HEK293 (cell line): Measurements from ENCODE around the gene LCNL1.

Experiments
- CTCF ChIA-PET: fragments of 350-600 bp; formaldehyde crosslinking; extraction: SDS; loops from one replicate; lab custom pipeline; 2021; ENCODE audit warnings: antibody characterized with exemption; lab: Yijun Ruan, JAX
- POLR2A ChIA-PET: fragments of 300-600 bp; formaldehyde crosslinking; extraction: SDS; loops from one replicate; lab custom pipeline; 2020; ENCODE audit warnings: antibody characterized with exemption, inconsistent platforms; lab: Yijun Ruan, JAX
- H3K27ac ChIP-seq: fragments of 200-500 bp; sonication (Bioruptor generic); 2 replicates; pipeline ENCODE4 v1.5.1; 2014; ENCODE audit warnings: low read depth, low read length, control low read depth, inconsistent platforms; ENCODE audit errors: extremely low read depth
- H3K36me3 ChIP-seq, 2 experiments: fragments of 200-500 bp in 1 of 2; sonication (Bioruptor generic) in 1 of 2; 1 replicate in 1 of 2; 2 replicates in 1 of 2; pipeline ENCODE4 v1.5.1; 2014 to 2017; ENCODE audit warnings: inconsistent platforms in 2 of 2, low read length in 2 of 2; ENCODE audit not compliant: control insufficient read depth in 2 of 2, insufficient read depth in 1 of 2
- H3K4me1 ChIP-seq: fragments of 200-500 bp; sonication (Bioruptor generic); 2 replicates; pipeline ENCODE4 v1.5.1; 2014; ENCODE audit warnings: mild to moderate bottlenecking, low read length, inconsistent platforms; ENCODE audit not compliant: control insufficient read depth, insufficient read depth
- H3K4me3 ChIP-seq: 2 replicates; pipeline ENCODE4 v1.5.1; 2011; ENCODE audit warnings: low read depth, mild to moderate bottlenecking, control low read depth, low read length, moderate library complexity
- H3K9me3 ChIP-seq: fragments of 200-500 bp; sonication (Bioruptor generic); 2 replicates; pipeline ENCODE4 v1.5.1; 2014; ENCODE audit warnings: low read depth, low read length, inconsistent platforms; ENCODE audit not compliant: control insufficient read depth, insufficient read depth
- BCL11B ChIP-seq: fragments of 450-650 bp; formaldehyde crosslinking; IDR thresholded peaks from 2 replicates; pipeline ENCODE4 v1.5.1; 2016; ENCODE audit warnings: low read depth, missing biosample characterization, missing genetic modification characterization
- MEIS1 ChIP-seq: sonication (generic); formaldehyde crosslinking; IDR thresholded peaks from 2 replicates; pipeline ENCODE4 v1.8.1; 2022; ENCODE audit warnings: missing genetic modification reagents, mild to moderate bottlenecking, borderline replicate concordance
- MZF1 ChIP-seq: fragments of 450-650 bp; formaldehyde crosslinking; IDR thresholded peaks from 2 replicates; pipeline ENCODE4 v1.5.1; 2017; ENCODE audit warnings: missing biosample characterization, missing genetic modification characterization, borderline replicate concordance
- SALL2 ChIP-seq: fragments of 450-650 bp; formaldehyde crosslinking; IDR thresholded peaks from 2 replicates; pipeline ENCODE4 v1.5.0; 2017; ENCODE audit warnings: missing biosample characterization, mild to moderate bottlenecking, missing genetic modification characterization, borderline replicate concordance
- SETDB1 ChIP-seq: IDR thresholded peaks from one replicate; pipeline ENCODE4 v1.6.1; 2017; ENCODE audit warnings: mild to moderate bottlenecking, low read length, moderate library complexity, mixed read lengths; ENCODE audit not compliant: insufficient read length
- ZBTB20 ChIP-seq: fragments of 450-650 bp; formaldehyde crosslinking; IDR thresholded peaks from 2 replicates; pipeline ENCODE4 v1.5.1; 2016; ENCODE audit warnings: missing biosample characterization, missing genetic modification characterization
- ZBTB48 ChIP-seq: fragments of 450-650 bp; formaldehyde crosslinking; IDR thresholded peaks from 2 replicates; pipeline ENCODE4 v1.5.1; 2016; ENCODE audit warnings: missing biosample characterization, missing genetic modification characterization
- ZNF121 ChIP-seq: fragments of 450-650 bp; formaldehyde crosslinking; IDR thresholded peaks from 2 replicates; pipeline ENCODE4 v1.5.1; 2016; ENCODE audit warnings: missing biosample characterization, missing genetic modification characterization
- ZNF223 ChIP-seq: fragments of 450-650 bp; formaldehyde crosslinking; IDR thresholded peaks from 2 replicates; pipeline ENCODE4 v1.5.1; 2016; ENCODE audit warnings: missing biosample characterization, missing genetic modification characterization
- ZNF37A ChIP-seq: fragments of 450-650 bp; IDR thresholded peaks from 2 replicates; pipeline ENCODE4 v1.5.1; 2018; ENCODE audit warnings: missing biosample characterization, missing genetic modification characterization
- ZNF394 ChIP-seq: fragments of 450-650 bp; formaldehyde crosslinking; IDR thresholded peaks from 2 replicates; pipeline ENCODE4 v1.5.1; 2016; ENCODE audit warnings: missing biosample characterization, missing genetic modification characterization, mild to moderate bottlenecking, moderate library complexity, borderline replicate concordance
- ZNF426 ChIP-seq: fragments of 450-650 bp; formaldehyde crosslinking; IDR thresholded peaks from 2 replicates; pipeline ENCODE4 v1.5.1; 2017; ENCODE audit warnings: missing biosample characterization, missing genetic modification characterization, mild to moderate bottlenecking, inconsistent platforms, moderate library complexity
- ZNF48 ChIP-seq: fragments of 450-650 bp; formaldehyde crosslinking; IDR thresholded peaks from 2 replicates; pipeline ENCODE4 v1.5.1; 2016; ENCODE audit warnings: missing biosample characterization, missing genetic modification characterization
- ZNF513 ChIP-seq: fragments of 450-650 bp; IDR thresholded peaks from 2 replicates; pipeline ENCODE4 v1.5.1; 2018; ENCODE audit warnings: missing biosample characterization, missing genetic modification characterization
- ZNF560 ChIP-seq: fragments of 450-650 bp; formaldehyde crosslinking; IDR thresholded peaks from 2 replicates; pipeline ENCODE4 v1.5.1; 2017; ENCODE audit warnings: missing biosample characterization, missing genetic modification characterization, borderline replicate concordance
- ZNF785 ChIP-seq: fragments of 450-650 bp; formaldehyde crosslinking; IDR thresholded peaks from 2 replicates; pipeline ENCODE4 v1.5.1; 2016; ENCODE audit warnings: missing biosample characterization, missing genetic modification characterization
- TF ChIP-seq, protein P1 (sequence below): fragments of 450-650 bp; formaldehyde crosslinking; IDR thresholded peaks from 2 replicates; pipeline ENCODE4 v1.5.1; 2016; ENCODE audit warnings: missing biosample characterization, missing genetic modification characterization
- TF ChIP-seq, protein P2 (sequence below): fragments of 450-650 bp; formaldehyde crosslinking; IDR thresholded peaks from 2 replicates; pipeline ENCODE4 v1.5.1; 2017; ENCODE audit warnings: missing biosample characterization, missing genetic modification characterization

Gene LCNL1

GRCh38 chr9:136985853-136986252, 3.1 kb downstream of the LCNL1 start (continued):
- TF ChIP-seq, protein P1, sequence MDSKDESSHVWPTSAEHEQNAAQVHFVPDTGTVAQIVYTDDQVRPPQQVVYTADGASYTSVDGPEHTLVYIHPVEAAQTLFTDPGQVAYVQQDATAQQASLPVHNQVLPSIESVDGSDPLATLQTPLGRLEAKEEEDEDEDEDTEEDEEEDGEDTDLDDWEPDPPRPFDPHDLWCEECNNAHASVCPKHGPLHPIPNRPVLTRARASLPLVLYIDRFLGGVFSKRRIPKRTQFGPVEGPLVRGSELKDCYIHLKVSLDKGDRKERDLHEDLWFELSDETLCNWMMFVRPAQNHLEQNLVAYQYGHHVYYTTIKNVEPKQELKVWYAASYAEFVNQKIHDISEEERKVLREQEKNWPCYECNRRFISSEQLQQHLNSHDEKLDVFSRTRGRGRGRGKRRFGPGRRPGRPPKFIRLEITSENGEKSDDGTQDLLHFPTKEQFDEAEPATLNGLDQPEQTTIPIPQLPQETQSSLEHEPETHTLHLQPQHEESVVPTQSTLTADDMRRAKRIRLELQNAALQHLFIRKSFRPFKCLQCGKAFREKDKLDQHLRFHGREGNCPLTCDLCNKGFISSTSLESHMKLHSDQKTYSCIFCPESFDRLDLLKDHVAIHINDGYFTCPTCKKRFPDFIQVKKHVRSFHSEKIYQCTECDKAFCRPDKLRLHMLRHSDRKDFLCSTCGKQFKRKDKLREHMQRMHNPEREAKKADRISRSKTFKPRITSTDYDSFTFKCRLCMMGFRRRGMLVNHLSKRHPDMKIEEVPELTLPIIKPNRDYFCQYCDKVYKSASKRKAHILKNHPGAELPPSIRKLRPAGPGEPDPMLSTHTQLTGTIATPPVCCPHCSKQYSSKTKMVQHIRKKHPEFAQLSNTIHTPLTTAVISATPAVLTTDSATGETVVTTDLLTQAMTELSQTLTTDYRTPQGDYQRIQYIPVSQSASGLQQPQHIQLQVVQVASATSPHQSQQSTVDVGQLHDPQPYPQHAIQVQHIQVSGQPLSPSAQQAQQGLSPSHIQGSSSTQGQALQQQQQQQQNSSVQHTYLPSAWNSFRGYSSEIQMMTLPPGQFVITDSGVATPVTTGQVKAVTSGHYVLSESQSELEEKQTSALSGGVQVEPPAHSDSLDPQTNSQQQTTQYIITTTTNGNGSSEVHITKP (tag by site-specific recombination), result no peak
- TF ChIP-seq ZNF37A (tag by site-specific recombination) (no peak), ZNF48 (tag by site-specific recombination) (no peak), ZNF560 (tag by site-specific recombination) (no peak), MZF1 (no peak), ZNF785 (tag by site-specific recombination) (no peak)

DNA sequence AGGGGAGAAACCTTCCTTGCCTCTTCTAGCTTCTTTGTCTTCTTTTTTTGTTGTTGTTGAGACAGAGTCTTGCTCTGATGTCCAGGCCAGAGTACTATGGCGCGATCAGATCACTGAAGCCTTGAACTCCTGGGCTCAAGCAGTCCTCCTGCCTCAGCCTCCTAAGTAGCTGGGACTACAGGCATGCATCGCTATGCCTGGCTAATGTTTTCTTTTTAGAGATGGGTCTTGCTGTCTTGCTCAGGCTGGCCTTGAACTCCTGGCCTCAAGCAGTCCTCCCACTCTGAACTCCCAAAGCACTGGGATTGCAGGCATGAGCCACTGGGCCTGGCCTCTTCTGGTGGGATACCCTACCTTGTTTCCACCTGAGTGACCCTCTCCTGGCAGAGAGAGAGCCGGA, 6.1 kb downstream of the LCNL1 start:
- TF ChIP-seq ZNF121 (tag by site-specific recombination), result peak; percentile 44; the same call in 1 of the 2 replicates
- TF ChIP-seq BCL11B, result no peak
- Histone ChIP-seq H3K4me1 (no peaks in the 10 kb centered on the region), H3K4me3 (no peak overlapping the region), H3K27ac (no peak overlapping the region), H3K9me3 (no peaks in the 10 kb centered on the region), H3K36me3 (peaks cover 0 to 8% of the 10 kb centered on the region in 2 experiments; a peak in 1 of 3 replicates)
- CTCF ChIA-PET, result interaction anchor here (0.6 to 3.5 kb wide), 7 partner anchors 12 to 346 kb away, joined by 3 to 12 read pairs (median 7); no protein-coding TSS in a partner anchor
- POLR2A ChIA-PET, result interaction anchor here (0.6 to 1.1 kb wide), 2 partner anchors 28 to 608 kb away, joined by 3 to 4 read pairs; no protein-coding TSS in a partner anchor

- ChIA-PET CTCF (interaction anchor here (0.7 to 3.5 kb wide), 5 partner anchors 39 to 246 kb away, joined by 3 to 12 read pairs (median 4); no protein-coding TSS in a partner anchor), POLR2A (no interaction called here)
- no peak overlapping the region for H3K4me3 ChIP-seq
- peaks cover 0 to 18% of the 10 kb centered on the region in 2 experiments; a peak in 1 of 3 replicates for H3K36me3 ChIP-seq
- no peak for TF ChIP-seq ZNF223
- TF ChIP-seq SETDB1, result peak; percentile 56
- no peaks in the 10 kb centered on the region for H3K9me3 ChIP-seq
- H3K4me1 ChIP-seq, result no peaks in the 10 kb centered on the region
- no peak overlapping the region for H3K27ac ChIP-seq
Measured at GRCh38 chr9:136990242-136990911, 7.6 kb downstream of the LCNL1 start.

- CTCF ChIA-PET, result interaction anchor here (0.6 to 2.9 kb wide), 13 partner anchors 11 to 295 kb away, joined by 3 to 28 read pairs (median 4); partner anchors contain the start of gene FBXW5
- Histone ChIP-seq H3K36me3 (peaks cover 0 to 18% of the 10 kb centered on the region in 2 experiments; a peak in 1 of 3 replicates), H3K4me3 (peak within 1 kb of the TSS; percentile 72), H3K27ac (peak within 1 kb of the TSS; percentile 83), H3K9me3 (no peaks in the 10 kb centered on the region), H3K4me1 (peaks cover 5% of the 10 kb centered on the region)
- POLR2A ChIA-PET, result interaction anchor here (0.5 to 2.8 kb wide), 31 partner anchors 10 to 465 kb away, joined by 3 to 25 read pairs (median 4); partner anchors contain the start of genes FBXW5, MAN1B1, PTGDS and SAPCD2
- TF ChIP-seq ZBTB48 (tag by site-specific recombination) (no peak), ZNF426 (tag by site-specific recombination) (no peak), ZBTB20 (peak; percentile 93), ZNF513 (no peak), SALL2 (tag by site-specific recombination) (no peak), ZNF121 (tag by site-specific recombination) (no peak), ZNF394 (peak; percentile 87), MEIS1 (no peak)
- TF ChIP-seq, protein P2, sequence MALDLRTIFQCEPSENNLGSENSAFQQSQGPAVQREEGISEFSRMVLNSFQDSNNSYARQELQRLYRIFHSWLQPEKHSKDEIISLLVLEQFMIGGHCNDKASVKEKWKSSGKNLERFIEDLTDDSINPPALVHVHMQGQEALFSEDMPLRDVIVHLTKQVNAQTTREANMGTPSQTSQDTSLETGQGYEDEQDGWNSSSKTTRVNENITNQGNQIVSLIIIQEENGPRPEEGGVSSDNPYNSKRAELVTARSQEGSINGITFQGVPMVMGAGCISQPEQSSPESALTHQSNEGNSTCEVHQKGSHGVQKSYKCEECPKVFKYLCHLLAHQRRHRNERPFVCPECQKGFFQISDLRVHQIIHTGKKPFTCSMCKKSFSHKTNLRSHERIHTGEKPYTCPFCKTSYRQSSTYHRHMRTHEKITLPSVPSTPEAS, result no peak
Measured at GRCh38 chr9:136991993-136992818, 9.4 kb downstream of the LCNL1 start, which contains the start of gene PAXX. PAXX (plus strand) TSS chr9:136992422; CDS start chr9:136992444, 22 bp downstream.
